Measurements from ENCODE around the gene EXOSC2. TPM values are rescaled to one million over a fixed set of nuclear protein-coding genes. Genes with fewer than 3 reads are reported as not detected.

The EXOSC2 gene
- total and polyA plus RNA-seq, 2 of the 13 experiments (the other 11 are each of a cell fraction or from before 2014, with no cell fraction given) = 27.5 to 63.8 TPM

- no peak for FAIRE-seq
- no TSS peak for BruUV-seq (replicated peaks)
- Histone ChIP-seq H3K36me3 (replicated peaks in 1 of 2; ENCODE audit: control insufficient read depth in 1 of 2, insufficient read depth in 2 of 2, low read length in 2 of 2) (no peaks in the 10 kb centered on the region), H3K9ac (ENCODE audit: insufficient read depth, low read depth, low read length) (no peak overlapping the region), H2AFZ (ENCODE audit: low read length) (no peak overlapping the region), H3K4me3 (replicated peaks in 1 of 3; ENCODE audit: insufficient read depth in 1 of 3, low read depth in 2 of 3, low read length in 3 of 3) (peak overlapping the region in 2 of 3 experiments; percentile 45 to 61; a peak in 3 of 6 replicates), H3K27ac (ENCODE audit: extremely low read length, insufficient read depth, low read length) (no peak overlapping the region), H3K27me3 (ENCODE audit: control insufficient read depth in 1 of 2, insufficient read depth in 2 of 2, low read length in 2 of 2) (peaks cover 21 to 92% of the 10 kb centered on the region in 2 experiments), H3K4me1 (ENCODE audit: insufficient read depth, low read length) (peaks cover 32% of the 10 kb centered on the region), H4K20me1 (ENCODE audit: insufficient read depth, low read length) (peaks cover 4% of the 10 kb centered on the region; the same call in 1 of the 2 replicates), H3K9me3 (ENCODE audit: low read length) (no peaks in the 10 kb centered on the region), H3K79me2 (ENCODE audit: insufficient read depth, low read length) (no peaks in the 10 kb centered on the region), H3K4me2 (ENCODE audit: low read depth, low read length) (peak overlapping the region; percentile 70)
- no peak for DNase-seq (ENCODE audit: low spot score)
- intact Hi-C loops (cut with micrococcal nuclease; ENCODE audit: unreplicated experiment) (no loop called here), in situ Hi-C loops (cut with HindIII; ENCODE audit: extremely low pct_ligation_motif_present, low pct_unique_long_range_greater_than_20kb) (no loop called here)
- POLR2A ChIA-PET = no interaction called here
- TF ChIP-seq HOXA5 (CRISPR knock-in tag; IDR thresholded peaks at IDR 0.05) (no peak), ZBED4 (CRISPR knock-in tag; IDR thresholded peaks at IDR 0.05; ENCODE audit: borderline replicate concordance) (no peak), TCF7L2 (IDR thresholded peaks at IDR 0.05; ENCODE audit: low read depth, low read length) (no peak), ZNF597 (CRISPR knock-in tag; IDR thresholded peaks at IDR 0.05) (no peak), HIVEP1 (CRISPR knock-in tag; IDR thresholded peaks at IDR 0.05) (no peak), ZNF652 (CRISPR knock-in tag; IDR thresholded peaks at IDR 0.05; ENCODE audit: borderline replicate concordance, low read depth) (no peak), ZNF24 (IDR thresholded peaks at IDR 0.05) (no peak), ZNF513 (CRISPR knock-in tag; conservative IDR thresholded peaks at IDR 0.05) (no peak), REST (IDR thresholded peaks at IDR 0.05; ENCODE audit: borderline replicate concordance in 1 of 2, low read depth in 1 of 2, low read length in 2 of 2) (no peak), ZNF580 (CRISPR knock-in tag; IDR thresholded peaks at IDR 0.05; ENCODE audit: borderline replicate concordance, low read depth) (no peak)
- ATAC-seq = no peak
- 3% methylated on average over 8 of the region's 33 CpGs for WGBS (ENCODE audit: low lambda C conversion rate)
- CTCF ChIA-PET (ENCODE audit: low intra/inter-chr PET ratio, low total read pairs) = no interaction called here
Measured at GRCh38 chr9:130660326-130660682, 33.3 kb upstream of the EXOSC2 start.
